ENCODE measurements around the gene PTER. TPM values are rescaled to one million over a fixed set of nuclear protein-coding genes. Genes with fewer than 3 reads are reported as not detected.

The PTER gene
- total and polyA plus RNA-seq, 5 experiments from 2014 or later = 12.9 to 21.1 (median 15.0) TPM

Other genes with a start within 250 kb of the PTER start
- gene C1QL3, start 84.9 kb downstream of the PTER start, total RNA-seq = not detected
- under 1 TPM in 2 of 3 donors, not detected in 1; 0.28 to 0.36 TPM for gene C1QL3, start 84.9 kb downstream of the PTER start, polyA plus RNA-seq